ENCODE measurements around the gene GDF11.
"Not testable (repeated sequence)": the region's sequence is repeated elsewhere in the genome, so short reads cannot be mapped to it uniquely, and the experiment has no call there.

GDF11 gene

GRCh38 chr12:55743406-55744339, 751 bp downstream of the GDF11 start:
- peak; percentile 31 for DNase-seq

- DNase-seq: no peak
Measured at GRCh38 chr12:55744340-55745030, 1.6 kb downstream of the GDF11 start.

- DNase-seq: no peak
Measured at GRCh38 chr12:55745361-55746173, 2.6 kb downstream of the GDF11 start.

GRCh38 chr12:55746174-55746912, 3.4 kb downstream of the GDF11 start:
- no peak for DNase-seq

- no peak for DNase-seq
Measured at GRCh38 chr12:55746913-55747231, 4.0 kb downstream of the GDF11 start.

- no peak for DNase-seq
Measured at GRCh38 chr12:55748230-55748993, 5.5 kb downstream of the GDF11 start.

- DNase-seq: no peak
Measured at GRCh38 chr12:55755246-55755645, 12.3 kb downstream of the GDF11 start.

GRCh38 chr12:55757701-55758100, 14.8 kb downstream of the GDF11 start:
- no peak for DNase-seq

GRCh38 chr12:55758575-55758974, 15.7 kb downstream of the GDF11 start:
- DNase-seq: not testable (repeated sequence)

- DNase-seq: no peak
Measured at GRCh38 chr12:55760663-55761062, 17.7 kb downstream of the GDF11 start.

- DNase-seq: no peak
Measured at GRCh38 chr12:55762646-55763045, 19.7 kb downstream of the GDF11 start.

GRCh38 chr12:55765736-55766290, 22.9 kb downstream of the GDF11 start:
- no peak for DNase-seq

- no peak for DNase-seq
Measured at GRCh38 chr12:55767156-55767555, 24.2 kb downstream of the GDF11 start.

- DNase-seq: no peak
Measured at GRCh38 chr12:55771736-55772135, 28.8 kb downstream of the GDF11 start.

GRCh38 chr12:55777856-55778255, 34.9 kb downstream of the GDF11 start:
- DNase-seq: no peak

- peak; percentile 2 for DNase-seq
Measured at GRCh38 chr12:55780685-55781084, 37.8 kb downstream of the GDF11 start.

- DNase-seq: no peak
Measured at GRCh38 chr12:55788546-55788945, 45.6 kb downstream of the GDF11 start.

GRCh38 chr12:55789171-55789570, 46.2 kb downstream of the GDF11 start:
- DNase-seq: no peak

GRCh38 chr12:55789893-55790292, 47.0 kb downstream of the GDF11 start:
- no peak for DNase-seq

- DNase-seq: no peak
Measured at GRCh38 chr12:55795950-55796349, 53.0 kb downstream of the GDF11 start.

GRCh38 chr12:55797068-55797467, 54.1 kb downstream of the GDF11 start:
- DNase-seq: peak; percentile 14

- DNase-seq: no peak
Measured at GRCh38 chr12:55797550-55797949, 54.6 kb downstream of the GDF11 start.
